ENCODE results near the gene HAUS8.

DNA sequence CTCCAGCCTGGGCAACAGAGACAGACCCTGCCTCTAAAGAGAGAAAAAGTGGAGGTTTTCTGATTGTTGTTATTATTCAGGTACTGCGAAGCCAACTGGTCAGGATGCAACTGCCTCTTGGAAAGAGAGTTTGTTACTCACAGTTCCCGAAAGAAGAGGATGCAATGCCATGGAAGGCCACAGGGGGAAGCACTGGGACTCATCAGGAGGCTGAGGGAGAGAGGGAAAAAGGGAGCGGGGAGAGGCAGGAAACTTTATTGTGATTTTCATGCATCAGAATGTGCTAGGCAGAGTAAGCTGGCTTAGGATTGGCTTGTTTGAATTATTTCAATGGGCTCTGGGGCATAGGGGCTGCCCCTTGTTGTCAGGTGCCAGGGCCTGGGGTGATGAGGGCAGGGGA is 27.9 kb upstream of the HAUS8 start:
- TF ChIP-seq, protein P1, sequence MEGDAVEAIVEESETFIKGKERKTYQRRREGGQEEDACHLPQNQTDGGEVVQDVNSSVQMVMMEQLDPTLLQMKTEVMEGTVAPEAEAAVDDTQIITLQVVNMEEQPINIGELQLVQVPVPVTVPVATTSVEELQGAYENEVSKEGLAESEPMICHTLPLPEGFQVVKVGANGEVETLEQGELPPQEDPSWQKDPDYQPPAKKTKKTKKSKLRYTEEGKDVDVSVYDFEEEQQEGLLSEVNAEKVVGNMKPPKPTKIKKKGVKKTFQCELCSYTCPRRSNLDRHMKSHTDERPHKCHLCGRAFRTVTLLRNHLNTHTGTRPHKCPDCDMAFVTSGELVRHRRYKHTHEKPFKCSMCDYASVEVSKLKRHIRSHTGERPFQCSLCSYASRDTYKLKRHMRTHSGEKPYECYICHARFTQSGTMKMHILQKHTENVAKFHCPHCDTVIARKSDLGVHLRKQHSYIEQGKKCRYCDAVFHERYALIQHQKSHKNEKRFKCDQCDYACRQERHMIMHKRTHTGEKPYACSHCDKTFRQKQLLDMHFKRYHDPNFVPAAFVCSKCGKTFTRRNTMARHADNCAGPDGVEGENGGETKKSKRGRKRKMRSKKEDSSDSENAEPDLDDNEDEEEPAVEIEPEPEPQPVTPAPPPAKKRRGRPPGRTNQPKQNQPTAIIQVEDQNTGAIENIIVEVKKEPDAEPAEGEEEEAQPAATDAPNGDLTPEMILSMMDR (IDR thresholded peaks at IDR 0.05), result peak in 4 of 5 experiments; percentile 29 to 49 (median 34)
- no peak for TF ChIP-seq EP300 (IDR thresholded peaks at IDR 0.05; ENCODE audit: low read depth)
- TF ChIP-seq POLR2A (IDR thresholded peaks at IDR 0.05), result no peak
